Astrocyte (in vitro differentiated cells and primary cell): Measurements from ENCODE around the gene RNF157.

ENCODE experiments used
- CTCF ChIP-seq: IDR thresholded peaks from 2 replicates; pipeline ENCODE4 v1.5.1; 2011; ENCODE audit warnings: low read depth, mild to moderate bottlenecking, inconsistent platforms, low read length, moderate library complexity; ENCODE audit not compliant: insufficient read depth
- EZH2 ChIP-seq: IDR thresholded peaks from 2 replicates; pipeline ENCODE4 v1.6.1; 2012; ENCODE audit warnings: mild to moderate bottlenecking, low read length, inconsistent platforms; ENCODE audit not compliant: insufficient read depth

- TF ChIP-seq CTCF = no peak
- no peak for TF ChIP-seq EZH2
These were observed 103.3 kb downstream of the RNF157 start for GRCh38 chr17:76137001-76137350.
